ENCODE results near the gene POLN.

POLN gene

DNA sequence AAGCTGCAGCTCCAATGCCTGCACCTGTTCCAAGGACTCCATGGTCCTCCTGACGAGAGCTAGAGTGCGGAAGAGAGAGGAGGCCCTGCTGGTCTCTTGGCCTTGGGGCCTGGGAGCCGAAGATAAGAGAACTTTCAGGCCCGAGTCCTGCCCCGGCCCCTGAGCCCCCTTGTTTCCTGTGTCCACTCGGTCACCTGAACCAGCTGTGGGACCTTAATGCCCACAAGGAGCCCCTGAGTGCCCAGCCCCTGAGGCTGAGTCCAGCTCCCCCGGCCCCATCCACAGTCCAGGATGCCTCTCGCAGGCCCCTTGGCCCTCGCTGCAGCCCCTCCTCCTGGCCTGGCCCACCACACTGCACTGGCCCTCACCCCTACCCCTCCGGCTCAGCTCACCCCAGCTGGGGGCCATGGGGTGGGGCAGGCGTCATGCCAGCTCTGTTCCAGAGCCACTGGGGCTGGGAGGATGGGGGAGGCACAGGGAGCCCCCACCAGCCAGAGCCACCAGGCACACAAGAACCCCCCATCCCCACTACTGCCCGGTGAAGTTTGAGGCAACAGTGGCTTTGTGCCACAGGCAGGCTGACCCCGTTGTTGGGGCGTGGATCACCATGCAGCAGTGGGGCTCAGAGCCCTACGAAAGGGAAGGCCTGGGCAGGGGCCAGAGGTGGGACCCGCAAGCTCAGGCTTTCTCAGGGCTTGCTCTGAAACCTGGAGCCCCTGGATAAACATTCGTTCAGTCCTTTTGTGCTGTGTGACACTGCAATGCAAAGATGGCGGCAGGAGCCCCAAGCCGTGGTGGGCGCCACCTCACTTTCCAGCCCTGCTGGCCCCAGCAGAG, 168.7 kb downstream of the POLN start:
- DNase-seq = no peak

DNA sequence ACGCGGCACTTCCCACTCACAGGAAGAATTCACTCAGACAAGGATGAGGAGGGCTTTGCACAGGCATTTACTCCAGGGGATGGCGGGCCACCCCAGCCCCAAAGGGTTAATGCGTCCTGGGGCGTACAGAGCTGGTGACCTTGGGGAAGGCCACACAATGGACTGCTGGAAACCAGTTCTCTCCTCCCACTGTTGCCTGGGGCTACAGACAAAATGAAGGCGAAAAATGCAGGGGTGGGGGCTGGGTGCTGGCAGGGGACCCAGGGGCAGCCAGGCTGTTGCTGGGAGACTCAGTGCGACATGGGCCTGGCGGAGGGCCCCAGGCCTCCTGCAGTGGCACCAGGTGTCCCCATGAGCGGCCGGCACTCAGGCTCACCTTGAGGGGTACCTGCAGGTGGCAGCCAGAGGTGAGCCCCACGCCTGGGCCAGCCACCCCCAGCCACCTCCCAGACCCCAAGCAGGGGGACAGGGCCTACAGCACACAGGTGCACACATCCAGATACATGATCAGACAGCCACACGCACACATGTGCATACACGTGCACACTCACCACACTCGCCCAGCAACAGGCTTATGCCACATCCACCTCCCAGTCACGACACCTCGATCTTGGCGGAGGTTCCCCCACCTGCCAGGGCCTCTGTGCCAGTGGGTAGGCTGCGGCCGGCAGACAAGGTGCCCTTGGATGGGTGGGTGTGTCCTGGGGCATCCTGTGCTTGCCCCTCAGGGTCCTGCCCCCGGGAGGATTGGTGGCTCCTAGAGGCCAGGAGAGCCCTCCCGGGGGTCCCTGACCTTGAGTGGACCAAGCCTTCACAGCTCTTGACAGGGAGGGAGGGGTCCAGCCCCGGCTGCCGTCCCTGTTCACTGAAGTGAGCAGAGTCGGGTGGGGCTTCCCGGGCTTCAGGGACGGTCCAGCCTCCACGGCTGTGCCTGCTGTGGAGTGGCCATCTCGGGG, 169.7 kb downstream of the POLN start:
- DNase-seq = peak in 29 of 56 donors; percentile 19 to 83 (median 67)

DNA sequence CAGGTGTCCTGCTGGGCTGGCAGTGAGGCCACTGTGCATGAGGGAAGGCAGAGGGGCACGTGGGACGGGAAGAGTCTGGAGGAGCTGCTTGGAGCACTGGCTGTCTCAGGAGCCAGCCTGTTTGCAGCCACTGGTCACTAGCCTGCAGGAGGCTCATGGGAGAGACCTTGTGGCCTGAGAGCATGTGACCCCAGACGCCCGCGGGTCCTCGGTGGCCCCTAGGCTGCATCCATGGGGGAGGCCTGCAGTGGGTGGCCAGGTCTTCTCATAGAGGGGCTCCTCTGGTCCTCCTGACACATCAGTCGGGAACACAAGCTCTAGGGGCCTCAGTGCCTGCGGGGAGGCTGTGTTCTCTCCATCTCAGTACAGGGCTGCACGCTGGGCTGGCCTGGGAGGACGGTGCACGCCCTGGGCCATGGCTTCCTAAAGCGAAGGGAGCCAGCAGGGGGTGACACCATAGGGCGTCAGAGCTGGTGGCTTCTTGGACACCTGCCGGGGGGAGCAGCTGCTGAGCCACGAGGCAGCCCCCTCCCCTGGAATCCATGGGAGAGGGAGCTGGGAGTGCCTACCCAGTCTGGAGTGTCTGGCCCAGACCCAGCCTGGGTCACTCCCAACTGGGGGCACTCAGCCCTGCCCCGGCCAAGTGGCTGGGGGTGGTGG, 170.5 kb downstream of the POLN start:
- DNase-seq = peak in 9 of 56 donors; percentile 60 to 83 (median 72)

DNA sequence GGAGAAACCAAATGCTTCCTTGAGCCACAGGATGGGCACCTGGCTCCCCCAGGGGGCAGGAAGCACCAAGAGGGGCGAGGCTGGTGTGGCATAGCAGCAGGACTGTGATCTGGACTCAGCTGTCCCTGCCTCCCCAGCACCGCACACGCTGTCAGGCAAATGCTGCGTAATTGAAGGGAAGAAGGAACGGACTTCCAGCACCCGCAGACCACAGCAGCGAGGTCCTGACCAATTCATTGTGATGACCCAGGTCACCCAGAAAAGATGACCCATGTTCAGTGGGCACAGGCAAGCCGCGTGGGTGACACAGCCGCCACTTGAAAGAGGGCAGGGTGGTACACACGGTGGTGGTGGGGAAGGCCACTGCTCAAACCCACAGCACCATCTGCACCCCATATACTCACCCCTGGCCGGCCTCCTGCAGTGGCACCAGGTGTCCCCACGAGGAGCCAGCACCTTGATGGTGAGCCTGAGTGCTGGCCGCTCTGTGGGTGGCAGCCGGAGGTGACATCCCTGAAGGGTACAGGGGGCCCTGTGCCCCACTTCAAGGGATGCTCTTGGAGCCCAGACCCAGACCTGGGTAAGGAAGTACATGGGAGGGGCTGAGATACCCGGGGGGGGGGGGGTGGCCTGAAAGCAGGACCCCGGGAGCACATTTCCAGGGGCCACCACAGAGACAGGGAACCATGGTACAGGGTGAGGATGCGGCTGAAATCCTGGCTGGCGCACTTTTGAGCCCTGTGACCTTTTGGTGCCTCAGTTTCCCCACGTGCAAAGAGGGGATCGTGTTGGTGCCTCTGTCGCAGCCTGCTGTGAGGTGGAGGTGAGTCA, 171.3 kb downstream of the POLN start:
- no peak for DNase-seq

DNA sequence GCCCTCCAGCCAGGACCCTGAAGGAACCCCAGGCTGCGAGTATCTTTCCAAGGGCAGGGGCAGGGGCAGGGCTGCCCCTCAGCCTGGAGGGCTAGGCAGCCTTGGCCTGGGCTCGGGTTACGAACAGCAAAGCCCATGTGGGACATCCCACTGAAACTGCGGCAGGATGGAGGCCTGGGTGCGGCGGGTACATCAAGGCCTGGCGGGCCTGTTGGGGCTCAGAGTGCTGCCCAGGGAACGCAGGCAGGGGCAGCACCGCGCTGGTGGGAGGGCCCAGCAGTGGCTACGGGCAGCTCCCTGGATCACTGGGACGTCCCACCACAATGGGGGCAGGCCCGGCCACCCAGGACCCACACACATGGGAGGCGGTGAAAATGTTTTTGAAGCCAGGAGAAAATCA, 171.9 kb downstream of the POLN start:
- DNase-seq = no peak

DNA sequence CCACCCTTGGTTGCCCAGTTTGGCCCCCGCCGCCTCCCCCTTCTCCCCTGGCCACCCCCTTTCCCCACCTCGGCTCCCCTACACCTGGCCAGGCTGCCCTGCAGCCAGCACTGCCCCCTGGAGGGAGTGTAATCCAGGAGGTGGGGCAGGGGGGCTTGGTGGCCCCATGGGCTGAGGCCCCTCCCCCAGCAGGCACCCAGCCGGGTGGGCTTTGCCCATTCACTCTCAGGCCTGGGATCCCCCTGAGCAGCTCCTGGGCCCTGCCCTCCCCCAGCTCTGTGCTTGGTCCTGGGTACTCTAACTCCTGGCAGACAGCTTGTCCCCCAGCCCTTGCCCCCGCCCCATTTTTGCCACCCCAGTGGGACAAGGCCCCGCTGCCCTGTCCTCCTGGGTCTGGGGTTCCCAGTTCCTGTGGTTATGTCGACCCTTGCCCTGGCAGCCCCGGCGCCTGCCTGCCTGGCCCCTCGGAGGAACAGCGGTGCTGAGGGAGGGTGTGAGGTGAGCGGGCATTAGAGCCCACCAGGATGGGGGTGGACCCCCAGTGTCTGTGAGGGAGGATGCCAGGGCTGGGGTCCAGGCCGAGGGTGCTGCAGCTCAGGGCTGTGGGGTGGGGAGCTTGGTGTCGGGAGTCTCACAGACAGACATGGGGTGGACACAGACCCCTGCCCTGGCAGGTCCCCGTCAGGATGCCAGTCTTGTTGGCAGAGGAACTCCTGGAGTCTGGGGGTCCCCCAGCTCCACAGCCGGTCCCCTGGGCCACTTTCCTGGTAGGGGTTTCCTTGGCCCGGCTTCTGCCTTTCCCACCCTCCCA, 172.6 kb downstream of the POLN start:
- DNase-seq = no peak

DNA sequence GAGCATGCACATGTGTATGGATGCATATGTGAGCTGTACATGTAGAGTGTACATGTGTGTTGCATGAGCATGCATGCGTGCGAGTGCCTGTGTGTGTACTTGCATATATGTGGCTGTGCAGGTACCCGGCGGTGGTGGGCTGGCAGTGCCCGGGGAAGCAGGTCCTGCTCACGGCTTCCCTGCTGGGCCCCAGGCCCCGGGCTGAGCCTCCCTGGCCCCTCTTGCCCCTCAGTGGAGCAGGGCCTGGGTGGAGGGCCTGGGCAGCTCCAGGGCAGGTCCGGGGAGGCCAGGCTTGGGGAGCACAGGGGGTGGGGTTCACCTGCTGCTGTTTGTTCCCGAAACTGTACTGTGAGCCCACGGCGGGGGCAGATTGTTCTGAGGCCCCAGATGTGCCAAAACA, 173.4 kb downstream of the POLN start:
- DNase-seq = no peak

DNA sequence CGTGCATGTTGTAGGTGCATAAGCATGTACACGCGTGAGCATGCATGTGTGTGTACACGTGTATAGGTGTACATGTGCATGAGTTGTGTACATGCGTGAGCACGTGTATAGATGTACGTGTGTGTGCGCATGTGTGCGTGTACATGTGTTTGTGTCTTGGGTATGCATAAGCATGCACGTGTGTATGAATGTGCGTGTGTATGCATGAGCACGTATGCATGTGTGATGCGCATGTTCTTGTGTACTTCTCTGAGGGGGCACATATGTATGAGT, 173.8 kb downstream of the POLN start:
- no peak for DNase-seq

DNA sequence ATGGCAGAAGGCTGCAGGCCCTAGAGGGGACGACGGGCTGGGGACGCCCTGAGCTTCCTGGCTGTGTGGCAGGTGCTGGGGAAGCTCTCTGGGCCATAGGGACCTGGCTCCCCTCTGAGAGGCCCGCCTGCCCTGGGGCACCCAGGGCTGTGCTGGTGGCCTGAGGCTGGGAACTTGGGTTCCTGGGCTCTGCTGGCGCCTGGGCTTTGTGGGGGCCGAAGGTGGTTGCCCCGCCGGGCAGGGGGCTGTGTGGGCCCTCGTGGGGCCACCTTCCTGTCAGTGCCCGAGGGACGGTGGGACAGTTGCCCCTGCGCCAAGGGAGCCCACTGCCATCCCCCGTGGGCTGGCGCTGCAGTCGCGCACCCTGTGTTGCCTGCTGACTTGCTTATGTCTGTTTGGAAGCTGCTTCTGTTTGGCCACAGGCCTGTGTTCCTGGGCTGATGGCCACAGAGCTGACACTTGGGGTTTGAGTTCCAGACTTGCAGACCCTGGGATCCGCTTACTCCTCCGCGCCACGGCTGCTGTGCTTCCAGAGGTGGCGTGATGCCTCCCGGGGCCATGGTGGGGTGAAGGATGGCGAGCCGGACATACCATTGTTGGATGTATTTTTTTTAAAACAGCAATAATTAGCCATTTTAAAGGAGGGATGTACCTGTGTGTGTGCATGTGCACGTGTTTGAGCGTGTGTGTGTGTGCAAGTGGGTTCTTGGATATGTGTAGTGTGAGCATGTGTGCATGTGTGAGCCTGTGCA, 174.3 kb downstream of the POLN start:
- peak in 2 of 56 donors; percentile 31 to 45 for DNase-seq

DNA sequence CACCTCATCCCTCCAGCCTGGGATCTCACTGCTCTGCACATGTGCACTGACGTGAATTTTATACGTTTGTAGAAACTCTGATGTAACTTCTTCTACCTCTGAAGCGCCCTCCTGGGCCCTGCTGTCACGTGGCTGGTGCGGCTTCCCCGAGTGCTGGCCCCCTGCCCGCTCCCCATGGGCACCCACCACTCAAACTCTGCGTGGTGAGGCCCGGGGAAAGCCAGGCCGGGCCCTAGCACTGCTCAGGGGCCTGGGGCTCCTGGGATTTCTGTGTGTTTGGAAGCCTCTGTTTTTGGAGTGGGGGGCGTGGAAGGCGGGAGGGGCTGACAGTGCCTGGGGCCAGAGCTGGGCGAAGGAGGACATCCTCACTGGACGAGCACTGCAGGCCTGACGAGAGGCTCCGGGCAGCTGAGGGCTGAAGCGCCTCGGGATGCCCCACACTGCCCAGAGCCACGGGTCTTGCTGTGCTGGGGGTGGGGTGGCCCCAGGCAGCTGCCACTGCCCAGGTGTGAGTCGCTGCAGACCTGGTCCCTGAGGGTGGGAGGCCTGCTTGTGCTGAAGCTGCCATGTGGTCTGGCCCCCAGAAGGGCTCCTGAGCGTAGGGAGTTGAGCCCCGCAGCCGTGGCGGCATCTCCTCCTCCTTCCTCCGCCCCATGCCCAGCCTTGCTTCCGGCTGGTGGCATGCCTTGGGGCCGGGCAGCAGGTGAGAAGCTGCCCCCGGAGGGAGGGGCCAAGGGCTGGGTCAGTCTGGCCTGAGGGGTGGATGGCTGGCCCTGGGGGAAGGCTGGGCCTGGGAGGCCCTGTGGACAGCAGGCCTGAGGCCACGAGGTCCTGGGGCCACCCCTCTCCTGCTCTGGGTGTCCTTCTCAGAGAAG, 175.1 kb downstream of the POLN start:
- DNase-seq = no peak

DNA sequence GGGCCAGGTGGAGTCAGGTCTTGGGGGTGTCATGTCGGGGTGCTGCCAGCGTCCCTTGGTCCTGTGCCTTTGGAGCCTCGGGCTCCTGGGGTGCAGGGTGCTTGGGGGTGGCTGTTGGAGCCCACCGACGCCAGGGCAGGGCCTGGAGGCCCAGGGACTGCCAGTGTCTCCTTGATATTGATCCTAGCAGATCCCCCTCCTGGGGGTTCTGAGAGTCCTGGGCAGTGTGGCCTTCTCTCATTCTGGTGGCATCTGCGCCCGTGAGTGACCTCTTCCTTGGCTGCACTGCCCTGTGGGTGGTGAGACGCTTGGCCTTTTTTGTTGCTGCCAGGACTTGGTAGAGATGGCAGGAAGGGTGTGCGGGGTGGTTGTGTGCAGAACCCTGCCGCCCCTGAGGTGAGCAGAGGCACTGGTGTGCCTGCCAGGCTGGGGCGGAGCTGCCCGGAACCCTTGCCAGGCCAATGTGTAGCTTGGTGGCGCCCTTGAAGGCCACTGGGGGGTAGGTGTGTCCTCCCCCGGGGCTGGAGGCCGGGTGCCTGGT, 175.8 kb downstream of the POLN start:
- DNase-seq = no peak

DNA sequence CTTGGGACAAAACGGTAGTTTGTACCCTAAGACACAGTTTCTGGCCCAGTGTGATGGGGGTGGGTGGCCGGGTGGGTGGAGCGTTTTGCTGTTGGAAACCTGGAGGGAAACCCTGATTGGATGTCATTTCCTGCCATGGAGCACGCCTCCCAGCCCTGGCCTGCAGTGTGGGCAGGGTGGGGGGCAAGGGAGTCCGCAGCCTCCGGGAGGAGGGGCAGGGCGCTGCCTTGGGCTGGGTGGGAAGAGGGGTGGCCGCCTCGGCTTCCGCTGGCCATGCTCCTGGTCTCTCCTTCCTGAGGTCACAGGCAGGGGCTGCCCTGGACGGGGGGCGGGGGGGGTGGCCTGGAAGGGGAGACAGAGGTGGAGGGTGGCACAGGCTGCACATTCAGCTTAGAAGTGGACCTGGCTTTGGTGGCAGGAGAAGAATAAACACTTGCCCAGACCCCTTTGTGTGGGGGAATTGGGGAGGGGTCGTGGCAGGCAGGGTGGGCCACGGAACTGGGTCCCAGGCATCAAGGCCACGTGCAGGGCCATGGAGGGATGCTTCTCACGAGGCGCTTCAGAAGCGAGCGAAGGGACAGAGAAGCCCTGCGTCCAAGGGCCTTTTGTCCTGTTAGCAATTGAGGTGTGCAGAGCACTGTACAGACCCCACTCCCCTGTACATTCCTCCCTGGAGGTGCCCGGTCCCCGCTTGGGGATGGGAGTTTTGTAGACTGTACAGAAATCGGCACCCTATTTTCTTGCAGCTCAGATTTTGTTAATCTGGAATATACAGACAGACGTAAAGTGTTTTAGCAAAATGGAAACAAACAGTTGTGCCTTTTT, 176.6 kb downstream of the POLN start:
- no peak for DNase-seq

DNA sequence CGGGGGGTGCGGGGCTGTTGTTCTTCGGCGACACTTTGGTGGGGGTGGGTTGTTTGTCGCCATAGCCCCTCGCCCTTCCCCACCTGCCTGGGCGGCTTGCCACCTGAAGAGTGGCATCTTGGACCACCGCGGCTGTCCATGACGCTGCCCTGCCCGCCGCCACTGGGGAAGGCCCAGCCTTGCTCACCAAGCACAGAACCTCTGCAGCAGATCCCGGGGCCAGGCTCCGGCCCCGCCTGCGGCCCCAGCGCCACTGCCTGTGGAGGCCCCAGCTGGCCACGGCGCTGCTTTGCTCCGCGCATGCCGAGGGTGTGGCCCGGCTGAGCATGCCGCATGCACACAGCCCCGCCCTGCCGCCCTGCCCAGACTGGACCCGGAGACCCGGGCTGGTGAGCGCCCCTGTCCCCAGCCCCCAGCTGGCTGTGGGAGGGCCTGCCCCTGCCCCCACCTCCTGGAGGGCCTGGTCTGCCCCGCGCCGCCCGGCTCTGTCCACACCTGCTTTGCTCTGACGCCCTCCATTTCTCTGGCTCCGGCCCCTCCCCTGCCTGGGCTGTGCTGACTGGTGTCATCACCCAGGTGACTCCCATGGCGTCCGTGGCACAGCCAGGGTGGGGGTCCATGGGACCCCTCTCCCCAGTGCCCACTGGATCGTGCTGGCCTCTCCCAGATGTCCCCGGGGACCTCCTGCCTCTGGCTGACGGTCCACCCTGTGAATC, 177.5 kb downstream of the POLN start:
- no peak for DNase-seq

DNA sequence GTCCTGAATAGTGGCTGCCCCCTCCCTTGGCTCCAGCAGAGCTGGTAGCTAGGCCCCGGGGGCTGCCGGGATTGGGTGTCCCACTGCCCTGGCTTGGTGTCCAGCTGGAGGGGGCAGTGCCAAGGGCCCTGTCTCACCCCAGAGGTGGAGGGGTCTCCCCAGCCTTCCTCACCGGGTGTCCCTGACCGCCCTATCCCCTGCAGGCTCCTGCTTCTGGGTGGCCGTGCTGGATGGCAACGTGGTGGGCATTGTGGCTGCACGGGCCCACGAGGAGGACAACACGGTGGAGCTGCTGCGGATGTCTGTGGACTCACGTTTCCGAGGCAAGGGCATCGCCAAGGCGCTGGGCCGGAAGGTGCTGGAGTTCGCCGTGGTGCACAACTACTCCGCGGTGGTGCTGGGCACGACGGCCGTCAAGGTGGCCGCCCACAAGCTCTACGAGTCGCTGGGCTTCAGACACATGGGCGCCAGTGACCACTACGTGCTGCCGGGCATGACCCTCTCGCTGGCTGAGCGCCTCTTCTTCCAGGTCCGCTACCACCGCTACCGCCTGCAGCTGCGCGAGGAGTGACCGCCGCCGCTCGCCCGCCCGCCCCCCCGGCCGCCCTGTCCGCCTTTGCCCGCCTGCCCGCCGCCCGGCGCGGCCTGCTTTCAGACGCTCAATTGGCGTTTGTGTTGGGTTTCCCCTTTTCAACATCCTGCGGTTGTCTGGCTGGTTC, 178.2 kb downstream of the POLN start:
- no peak for DNase-seq

DNA sequence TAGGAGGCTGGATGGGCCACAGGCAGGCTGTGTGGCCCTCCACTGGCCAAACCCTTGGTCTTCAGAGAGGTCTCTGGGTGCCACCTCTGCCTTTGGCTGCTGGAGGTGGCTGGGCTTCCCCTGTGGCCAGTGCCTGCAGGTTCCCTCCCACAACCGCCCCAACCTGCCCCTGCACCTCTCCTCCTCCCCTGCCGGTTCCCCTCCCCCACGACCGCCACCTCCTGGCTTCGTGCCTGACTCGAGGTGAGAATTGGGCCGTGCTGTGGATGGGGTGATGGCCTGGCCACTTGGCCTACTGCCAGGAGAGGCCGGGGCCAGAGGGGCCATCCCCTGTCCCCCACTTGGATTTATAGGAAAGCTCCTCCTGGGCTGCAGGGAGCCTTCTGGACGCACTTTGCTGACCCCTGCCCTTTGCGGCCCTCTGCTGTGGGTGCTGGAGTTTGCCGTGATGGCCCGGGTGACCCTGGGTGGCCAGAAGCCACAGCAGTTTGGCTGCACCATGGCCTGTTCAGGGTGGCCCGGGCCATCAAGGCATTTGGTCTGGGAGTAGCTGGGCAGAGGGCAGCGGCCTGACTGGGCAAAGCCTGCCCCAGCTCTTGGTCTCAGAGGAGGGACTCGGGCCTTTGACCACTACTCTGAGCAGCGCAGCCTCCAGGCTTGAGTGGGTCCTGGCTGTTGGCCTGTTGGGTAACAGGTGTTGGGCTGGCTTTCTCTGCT, 179.0 kb downstream of the POLN start:
- no peak for DNase-seq

All from amygdala (tissue), 56 donors.